Activated CD4-positive, alpha-beta T cell treated with anti-CD3 and anti-CD28 coated beads, Interleukin-2, amount 10 ng/mL, durations not matched to agents 24 days and 14 days (primary cell): ENCODE results near the gene LDLRAD4. TPM values are rescaled to one million over a fixed set of nuclear protein-coding genes. Genes with fewer than 3 reads are reported as not detected.
"Not testable (repeated sequence)": the region's sequence is repeated elsewhere in the genome, so short reads cannot be mapped to it uniquely, and the experiment has no call there.

Experiments used
- DNase-seq: peaks from one replicate; pipeline ENCODE4 v3.0.0; 2022
- H3K27ac Mint-ChIP-seq: one replicate; pipeline ENCODE4 v1.8.0; 2022; ENCODE audit warnings: mild to moderate bottlenecking, mixed read lengths
- H3K27me3 Mint-ChIP-seq: one replicate; pipeline ENCODE4 v1.8.0; 2022; ENCODE audit warnings: mixed read lengths
- H3K36me3 Mint-ChIP-seq: one replicate; pipeline ENCODE4 v1.8.0; 2022; ENCODE audit warnings: low read depth, mild to moderate bottlenecking, mixed read lengths
- H3K4me1 Mint-ChIP-seq: one replicate; pipeline ENCODE4 v1.8.0; 2021; ENCODE audit warnings: mixed read lengths
- H3K4me3 Mint-ChIP-seq: one replicate; pipeline ENCODE4 v1.8.0; 2022; ENCODE audit warnings: mild to moderate bottlenecking, moderate library complexity, mixed read lengths
- H3K9me3 Mint-ChIP-seq: one replicate; pipeline ENCODE4 v1.8.0; 2021; ENCODE audit warnings: mixed read lengths
- intact Hi-C: fragments of 100-400 bp; cut with micrococcal nuclease; formaldehyde crosslinking; loops from one replicate; pipeline ENCODE4 v1.15.1; 2023
- total RNA-seq: library from RNA; stranded (reverse); gene quantifications from 2 replicates; pipeline ENCODE4 v1.2.3, GENCODE V29; 2022

The LDLRAD4 gene
- total RNA-seq, 1 donor from 2014 or later, result 36.5 TPM

DNA sequence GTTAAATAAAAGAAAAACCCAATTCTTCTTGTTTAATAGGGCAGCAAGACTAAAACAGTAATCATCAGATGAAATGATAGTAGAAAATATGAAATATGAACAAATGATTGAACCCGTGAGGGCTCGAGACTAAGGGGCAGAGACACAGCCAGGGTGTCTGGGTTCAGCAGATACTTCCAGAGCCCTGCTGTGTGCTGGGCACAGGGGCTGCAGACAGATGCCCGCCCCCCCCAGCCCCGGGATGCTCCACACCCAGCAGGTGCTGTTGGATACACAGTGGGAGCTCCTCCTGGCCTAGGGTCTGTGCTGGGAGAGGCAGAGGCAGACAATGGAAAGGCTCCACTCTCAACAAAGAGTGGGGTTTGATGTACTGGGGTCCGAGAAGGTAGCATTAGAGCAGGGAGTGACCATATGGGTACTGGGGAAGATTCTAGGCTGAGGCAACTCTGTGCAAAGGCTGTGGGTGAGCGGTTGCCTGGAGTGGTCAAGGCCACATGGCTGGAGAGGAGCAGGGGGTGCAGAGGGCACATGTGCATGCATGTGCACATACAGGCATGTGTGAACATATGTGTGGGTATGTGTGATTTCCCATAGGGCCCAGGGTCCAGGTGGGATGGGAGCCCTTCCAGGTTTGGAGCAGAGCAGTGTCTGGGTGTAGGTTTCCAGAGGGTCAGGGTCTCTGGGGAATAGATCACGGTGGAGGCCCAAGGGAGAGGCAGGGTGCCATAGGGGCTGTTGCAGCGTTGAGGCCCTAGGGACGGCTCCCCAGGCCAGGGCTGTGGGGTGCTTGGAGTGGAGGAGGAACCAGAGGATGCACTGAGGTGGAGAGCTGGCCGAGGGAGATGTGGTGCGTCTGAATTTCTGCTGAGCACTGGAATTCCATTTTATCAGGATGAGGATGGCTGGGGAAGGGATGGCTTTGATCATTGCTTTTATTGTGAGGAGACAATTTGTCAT is 36.7 kb downstream of the LDLRAD4 start:
- H3K9me3 Mint-ChIP-seq, result no peaks in the 10 kb centered on the region
- H3K27me3 Mint-ChIP-seq, result no peaks in the 10 kb centered on the region
- H3K4me1 Mint-ChIP-seq, result peaks cover 11% of the 10 kb centered on the region
- no peak overlapping the region for H3K4me3 Mint-ChIP-seq
- intact Hi-C loops, result no loop called here
- H3K27ac Mint-ChIP-seq, result no peak overlapping the region
- no peaks in the 10 kb centered on the region for H3K36me3 Mint-ChIP-seq
- DNase-seq, result no peak

GRCh38 chr18:13256444-13257305 is 38.1 kb downstream of the LDLRAD4 start:
- Mint-ChIP-seq H3K27me3 (no peaks in the 10 kb centered on the region), H3K36me3 (no peaks in the 10 kb centered on the region), H3K4me1 (peaks cover 24% of the 10 kb centered on the region), H3K4me3 (no peak overlapping the region), H3K27ac (no peak overlapping the region), H3K9me3 (no peaks in the 10 kb centered on the region)
- no peak for DNase-seq
- intact Hi-C loops, result no loop called here

DNA sequence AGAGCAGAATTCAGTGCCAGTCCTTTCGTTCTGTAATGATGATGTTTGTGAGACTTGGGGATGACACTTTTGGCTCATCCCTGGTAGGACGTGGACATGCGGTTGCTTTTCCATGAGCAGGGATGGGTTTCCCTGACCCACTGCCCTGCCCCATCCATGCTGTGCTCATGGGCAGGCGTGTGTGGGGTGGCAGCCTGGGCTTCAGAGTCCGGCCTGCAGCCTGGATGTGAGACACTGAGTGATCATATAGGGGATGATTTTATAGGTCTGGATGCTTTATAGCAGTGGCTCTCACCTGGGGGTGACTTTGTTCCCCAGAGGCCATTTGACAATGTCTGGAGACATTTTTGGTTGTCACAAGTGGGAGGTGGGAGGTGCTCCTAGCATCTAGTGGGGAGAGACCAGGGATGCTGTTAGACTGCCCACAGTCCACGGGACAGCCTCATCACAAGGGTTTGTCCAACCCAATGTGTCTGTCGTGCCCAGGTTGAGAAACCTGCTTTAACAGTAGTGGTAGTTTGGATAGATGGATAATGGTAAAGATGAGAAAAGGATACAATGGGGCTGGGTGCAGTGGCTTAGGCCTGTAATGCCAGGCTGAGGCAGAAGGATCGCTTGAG is 38.9 kb downstream of the LDLRAD4 start:
- Mint-ChIP-seq H3K36me3 (no peaks in the 10 kb centered on the region), H3K4me1 (peaks cover 25% of the 10 kb centered on the region), H3K27ac (no peak overlapping the region), H3K4me3 (no peak overlapping the region), H3K27me3 (no peaks in the 10 kb centered on the region), H3K9me3 (no peaks in the 10 kb centered on the region)
- no peak for DNase-seq
- intact Hi-C loops, result no loop called here

DNA sequence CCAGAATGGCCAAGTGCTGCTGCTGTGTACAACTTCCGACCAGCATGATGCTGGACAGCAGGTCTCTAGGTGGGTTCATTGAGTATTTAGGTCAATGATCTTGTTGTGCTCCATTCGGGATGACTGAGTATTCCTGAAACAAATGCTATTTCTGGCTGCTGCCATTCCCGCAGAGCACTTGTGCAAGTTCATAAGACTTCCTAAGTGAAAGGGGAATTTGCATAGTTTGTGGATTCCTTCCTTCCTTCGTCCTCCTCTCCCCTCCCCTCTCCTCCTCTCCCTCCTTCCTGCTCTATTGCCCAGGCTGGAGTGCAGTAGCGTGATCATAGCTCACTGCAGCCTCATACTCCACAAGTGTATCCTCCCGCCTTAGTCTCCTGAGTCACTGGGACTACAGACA is 40.4 kb downstream of the LDLRAD4 start:
- H3K4me3 Mint-ChIP-seq, result no peak overlapping the region
- H3K9me3 Mint-ChIP-seq, result no peaks in the 10 kb centered on the region
- intact Hi-C loops, result no loop called here
- no peak for DNase-seq
- no peaks in the 10 kb centered on the region for H3K27me3 Mint-ChIP-seq
- H3K27ac Mint-ChIP-seq, result peak overlapping the region; percentile 7
- H3K4me1 Mint-ChIP-seq, result peaks cover 25% of the 10 kb centered on the region
- H3K36me3 Mint-ChIP-seq, result no peaks in the 10 kb centered on the region

DNA sequence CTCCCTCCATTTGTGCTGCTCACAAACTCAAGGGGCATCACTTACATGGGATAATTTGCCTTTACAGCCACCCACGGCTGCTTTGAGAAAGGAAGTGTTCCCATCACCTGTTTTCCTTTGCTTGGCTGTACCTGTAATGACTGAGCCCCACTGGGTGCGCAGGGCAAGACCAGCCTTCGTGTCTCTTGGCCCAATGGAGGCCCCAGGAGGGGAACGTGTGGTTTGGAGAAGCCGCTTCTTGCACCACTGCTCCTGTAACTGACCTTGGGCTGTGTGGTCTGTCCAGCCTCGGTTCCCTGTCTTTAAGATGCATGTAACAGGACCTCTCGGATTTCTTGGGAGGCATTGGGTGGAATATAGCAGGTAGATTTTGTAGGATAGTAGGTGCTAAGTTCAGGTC is 41.1 kb downstream of the LDLRAD4 start:
- no peaks in the 10 kb centered on the region for H3K36me3 Mint-ChIP-seq
- H3K4me3 Mint-ChIP-seq, result no peak overlapping the region
- no peak overlapping the region for H3K27ac Mint-ChIP-seq
- DNase-seq, result no peak
- no peaks in the 10 kb centered on the region for H3K27me3 Mint-ChIP-seq
- H3K9me3 Mint-ChIP-seq, result no peaks in the 10 kb centered on the region
- intact Hi-C loops, result no loop called here
- peaks cover 28% of the 10 kb centered on the region for H3K4me1 Mint-ChIP-seq

DNA sequence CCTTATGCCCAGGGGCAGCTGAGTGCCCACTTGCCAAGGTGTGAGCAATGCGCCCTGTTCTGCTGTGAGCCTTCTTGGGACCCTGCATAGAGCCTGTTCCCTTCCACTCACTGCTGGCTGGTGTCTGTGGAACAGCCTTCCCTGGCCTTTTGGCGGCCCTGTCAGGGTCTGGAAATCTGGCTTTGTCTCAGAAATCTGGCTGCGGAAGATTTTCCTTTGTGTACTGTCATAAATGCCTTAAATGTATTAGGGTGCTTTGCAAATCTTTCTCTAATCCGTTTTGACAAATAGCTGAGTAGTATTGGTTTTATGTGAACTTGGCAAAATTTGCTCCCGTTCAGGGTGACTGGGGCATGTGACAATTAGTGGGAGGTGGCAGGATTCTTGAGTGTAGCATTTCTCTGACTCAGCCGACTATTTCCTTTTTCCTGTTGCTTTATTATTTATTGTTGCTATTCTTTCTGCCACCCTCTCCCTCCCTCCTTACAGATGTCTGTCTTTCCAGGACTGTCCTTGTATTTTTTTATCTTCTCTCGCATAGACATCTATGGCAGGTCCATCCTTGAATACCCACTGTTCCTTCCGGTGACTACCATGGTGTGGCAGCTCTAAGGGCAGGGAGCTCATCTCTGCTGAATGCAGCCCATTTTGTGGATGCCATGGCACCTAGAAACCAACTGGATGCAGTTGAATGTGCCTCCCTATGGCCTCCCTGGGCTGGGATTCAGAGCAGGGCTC is 41.8 kb downstream of the LDLRAD4 start:
- H3K4me3 Mint-ChIP-seq, result no peak overlapping the region

GRCh38 chr18:13260935-13261640 is 42.5 kb downstream of the LDLRAD4 start:
- Mint-ChIP-seq H3K36me3 (no peaks in the 10 kb centered on the region), H3K27me3 (no peaks in the 10 kb centered on the region), H3K27ac (peak overlapping the region; percentile 71), H3K9me3 (no peaks in the 10 kb centered on the region), H3K4me1 (peaks cover 37% of the 10 kb centered on the region), H3K4me3 (no peak overlapping the region)
- no peak for DNase-seq
- intact Hi-C loops, result no loop called here

More for the DNA sequence above, 41.8 kb downstream of the LDLRAD4 start:
- Mint-ChIP-seq H3K27me3 (no peaks in the 10 kb centered on the region), H3K27ac (no peak overlapping the region), H3K9me3 (no peaks in the 10 kb centered on the region), H3K36me3 (no peaks in the 10 kb centered on the region), H3K4me1 (peaks cover 31% of the 10 kb centered on the region)
- intact Hi-C loops, result no loop called here
- no peak for DNase-seq

GRCh38 chr18:13261661-13262357 is 43.2 kb downstream of the LDLRAD4 start:
- H3K27ac Mint-ChIP-seq, result peak overlapping the region; percentile 71
- peaks cover 45% of the 10 kb centered on the region for H3K4me1 Mint-ChIP-seq
- DNase-seq, result no peak
- no peaks in the 10 kb centered on the region for H3K27me3 Mint-ChIP-seq
- no peak overlapping the region for H3K4me3 Mint-ChIP-seq
- H3K9me3 Mint-ChIP-seq, result no peaks in the 10 kb centered on the region
- no peaks in the 10 kb centered on the region for H3K36me3 Mint-ChIP-seq
- intact Hi-C loops, result no loop called here

GRCh38 chr18:13262358-13262680 is 43.8 kb downstream of the LDLRAD4 start:
- peaks cover 50% of the 10 kb centered on the region for H3K4me1 Mint-ChIP-seq
- H3K36me3 Mint-ChIP-seq, H3K9me3 Mint-ChIP-seq, H3K4me3 Mint-ChIP-seq, DNase-seq, H3K27me3 Mint-ChIP-seq, H3K27ac Mint-ChIP-seq, intact Hi-C loops: not testable (repeated sequence)

DNA sequence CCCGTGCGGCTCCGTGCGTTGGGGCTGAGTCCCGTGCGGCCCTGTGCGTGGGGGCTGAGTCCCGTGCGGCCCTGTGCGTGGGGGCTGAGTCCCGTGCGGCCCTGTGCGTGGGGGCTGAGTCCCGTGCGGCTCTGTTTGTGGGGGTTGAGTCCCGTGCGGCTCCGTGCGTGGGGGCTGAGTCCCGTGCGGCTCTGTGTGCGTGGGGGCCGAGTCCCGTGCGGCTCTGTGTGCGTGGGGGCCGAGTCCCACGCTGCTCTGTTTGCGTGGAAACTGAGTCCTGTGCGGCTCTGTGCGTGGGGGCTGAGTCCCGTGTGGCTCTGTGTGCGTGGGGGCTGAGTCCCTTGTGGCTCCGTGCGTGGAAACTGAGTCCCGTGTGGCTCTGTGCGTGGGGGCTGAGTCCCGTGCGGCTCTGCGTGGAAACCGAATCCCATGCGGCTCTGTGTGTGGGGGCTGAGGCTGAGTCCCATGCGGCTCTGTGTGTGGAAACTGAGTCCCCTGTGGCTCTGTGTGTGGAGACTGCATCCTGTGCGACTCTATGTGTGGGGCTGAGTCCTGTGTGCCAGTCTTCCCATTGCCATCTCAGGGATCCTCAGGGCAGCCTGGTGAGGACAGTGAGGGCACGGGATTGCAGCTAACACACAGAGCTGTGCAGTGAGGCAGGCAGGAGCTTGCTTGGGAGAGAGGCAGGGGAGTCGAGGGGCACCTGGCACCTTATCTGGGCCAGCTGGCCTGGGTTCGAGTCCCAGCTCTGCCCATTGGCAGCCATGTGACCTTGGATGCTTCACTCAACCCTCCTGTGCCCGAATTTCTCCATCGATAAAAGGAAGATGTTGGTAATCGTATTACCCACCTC is 44.5 kb downstream of the LDLRAD4 start:
- no peaks in the 10 kb centered on the region for H3K27me3 Mint-ChIP-seq
- H3K27ac Mint-ChIP-seq, result no peak overlapping the region
- peaks cover 57% of the 10 kb centered on the region for H3K4me1 Mint-ChIP-seq
- H3K9me3 Mint-ChIP-seq, result no peaks in the 10 kb centered on the region
- DNase-seq, result no peak
- intact Hi-C loops, result no loop called here
- H3K4me3 Mint-ChIP-seq, result no peak overlapping the region
- H3K36me3 Mint-ChIP-seq, result no peaks in the 10 kb centered on the region

- no peak overlapping the region for H3K27ac Mint-ChIP-seq
- intact Hi-C loops, result loop anchor here (5.0 kb wide), 4 partner anchors 48 to 323 kb away; no protein-coding TSS in a partner anchor
- H3K36me3 Mint-ChIP-seq, result no peaks in the 10 kb centered on the region
Measured at GRCh38 chr18:13264091-13265007, 45.8 kb downstream of the LDLRAD4 start.

More at GRCh38 chr18:13264091-13265007, 45.8 kb downstream of the LDLRAD4 start:
- Mint-ChIP-seq H3K4me3 (no peak overlapping the region), H3K9me3 (no peaks in the 10 kb centered on the region), H3K27me3 (no peaks in the 10 kb centered on the region), H3K4me1 (peaks cover 66% of the 10 kb centered on the region)
- DNase-seq, result no peak
